Vagina (tissue), 2 donors: ENCODE results near the gene SLC35B4.

ENCODE experiments used
- CTCF ChIP-seq, 3 experiments: fragments of 450-650 bp in 2 of 3; fragments of 200-600 bp in 1 of 3; sonication (generic) in 1 of 3; IDR thresholded peaks; one replicate each; pipeline ENCODE4 v1.5.1; 2017 to 2019; ENCODE audit warnings: antibody characterized with exemption in 3 of 3, mild to moderate bottlenecking in 2 of 3, moderate library complexity in 2 of 3
- POLR2A ChIP-seq, 2 donors: fragments of 450-650 bp; IDR thresholded peaks; one replicate each; pipeline ENCODE4 v1.6.1; 2017; ENCODE audit warnings: antibody characterized with exemption in 2 of 2, mild to moderate bottlenecking in 2 of 2, moderate library complexity in 2 of 2
- POLR2AphosphoS5 ChIP-seq, 2 donors: sonication (generic); formaldehyde crosslinking; IDR thresholded peaks; one replicate each; pipeline ENCODE4 v1.9.0; 2017; ENCODE audit warnings: antibody characterized with exemption in 2 of 2, mild to moderate bottlenecking in 2 of 2, low read depth in 1 of 2; ENCODE audit not compliant: insufficient read depth in 1 of 2

DNA sequence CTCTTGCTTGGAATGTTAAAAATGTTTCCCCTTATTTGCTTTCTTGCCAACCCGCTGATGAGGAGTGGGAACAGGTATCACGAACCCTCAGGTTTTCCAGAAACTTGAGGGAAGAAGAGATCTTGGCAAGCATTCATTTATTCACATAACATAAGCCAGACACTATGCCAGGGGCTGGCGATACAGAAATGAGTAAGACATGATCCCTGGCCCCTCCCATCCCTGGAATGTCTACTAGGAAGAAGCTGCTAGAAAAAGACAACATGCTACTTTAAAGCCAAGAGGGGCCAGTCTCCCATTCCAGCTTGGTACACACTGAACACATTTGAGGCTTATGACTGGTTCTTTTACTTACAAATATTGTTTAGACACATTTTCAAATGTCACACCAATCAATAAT is 26.4 kb downstream of the SLC35B4 start:
- no peak for TF ChIP-seq POLR2AphosphoS5 (IDR thresholded peaks at IDR 0.05; ENCODE audit: insufficient read depth in 1 of 2, low read depth in 1 of 2)
- no peak for TF ChIP-seq POLR2A (IDR thresholded peaks at IDR 0.05)
- TF ChIP-seq CTCF (IDR thresholded peaks at IDR 0.05), result no peak
